Lower lobe of right lung (tissue), 2 donors: Measurements from ENCODE around the gene ZSCAN5B. TPM values are rescaled to one million over a fixed set of nuclear protein-coding genes. Genes with fewer than 3 reads are reported as not detected.
"Not testable (repeated sequence)": the region's sequence is repeated elsewhere in the genome, so short reads cannot be mapped to it uniquely, and the experiment has no call there.

Experiments used
- ATAC-seq, 2 donors: fragments of 200-7000 bp; cut with Tn5 transposase; one replicate each; pipeline ENCODE4 v1.9.1; 2020 to 2022; ENCODE audit warnings: mild to moderate bottlenecking in 2 of 2, moderate library complexity in 2 of 2
- DNase-seq: peaks from one replicate; pipeline ENCODE4 v3.0.0-alpha.2; 2020
- H3K27ac ChIP-seq: fragments of 200-600 bp; one replicate; pipeline ENCODE4 v1.8.0; 2022
- H3K27me3 ChIP-seq: fragments of 200-600 bp; one replicate; pipeline ENCODE4 v1.8.0; 2022; ENCODE audit warnings: low read depth
- H3K36me3 ChIP-seq: fragments of 200-600 bp; one replicate; pipeline ENCODE4 v1.8.0; 2022; ENCODE audit warnings: mild to moderate bottlenecking
- H3K4me1 ChIP-seq: fragments of 200-600 bp; one replicate; pipeline ENCODE4 v1.8.0; 2022
- H3K4me3 ChIP-seq: fragments of 200-600 bp; one replicate; pipeline ENCODE4 v1.8.0; 2022; ENCODE audit warnings: mild to moderate bottlenecking
- H3K9me3 ChIP-seq: fragments of 200-600 bp; one replicate; pipeline ENCODE4 v1.8.0; 2022
- CTCF ChIP-seq: fragments of 200-600 bp; IDR thresholded peaks from one replicate; pipeline ENCODE4 v1.8.0; 2022; ENCODE audit warnings: antibody characterized with exemption, mild to moderate bottlenecking
- intact Hi-C: fragments of 100-400 bp; cut with DNase I; formaldehyde crosslinking; loops from one replicate; pipeline ENCODE4 v1.11.0; 2022
- total RNA-seq: library from RNA; stranded (reverse); fragmentation: NEBNext Ultra II Directional; extraction: Animal tissue kit (Norgen Biotek cat#: 25700); gene quantifications from one replicate; pipeline ENCODE4 v1.2.1, GENCODE V29; 2021
- donor health status: DM: no; HTN: yes; CAD: no; lungs with severe emphysema.

ZSCAN5B gene
- total RNA-seq, 1 donor from 2014 or later, result not detected

GRCh38 chr19:56189785-56190184, 7.8 kb downstream of the ZSCAN5B start:
- no peak for DNase-seq
- Histone ChIP-seq H3K4me3 (no peak overlapping the region), H3K4me1 (no peaks in the 10 kb centered on the region), H3K27me3 (no peaks in the 10 kb centered on the region), H3K36me3 (no peaks in the 10 kb centered on the region), H3K9me3 (no peaks in the 10 kb centered on the region), H3K27ac (no peak overlapping the region)
- no peak for TF ChIP-seq CTCF
- intact Hi-C loops, result loop anchor here (10.0 kb wide), 1 partner anchor 115 kb away; no protein-coding TSS in a partner anchor
- ATAC-seq, result no peak

- intact Hi-C loops, result no loop called here
- Histone ChIP-seq H3K4me1 (no peaks in the 10 kb centered on the region), H3K27me3 (peaks cover 13% of the 10 kb centered on the region), H3K9me3 (no peaks in the 10 kb centered on the region), H3K4me3 (no peak overlapping the region), H3K27ac (no peak overlapping the region), H3K36me3 (no peaks in the 10 kb centered on the region)
- TF ChIP-seq CTCF, result no peak
- ATAC-seq (no peak), DNase-seq (no peak)
These were observed 19.9 kb downstream of the ZSCAN5B start for GRCh38 chr19:56177564-56178243.

GRCh38 chr19:56176881-56177280, 20.7 kb downstream of the ZSCAN5B start:
- H3K27ac ChIP-seq, result no peak overlapping the region
- H3K36me3 ChIP-seq, result no peaks in the 10 kb centered on the region
- H3K4me3 ChIP-seq, result no peak overlapping the region
- DNase-seq (no peak), ATAC-seq (no peak)
- H3K9me3 ChIP-seq, result no peaks in the 10 kb centered on the region
- peaks cover under 1% of the 10 kb centered on the region for H3K4me1 ChIP-seq
- intact Hi-C loops, result no loop called here
- H3K27me3 ChIP-seq, result peaks cover 13% of the 10 kb centered on the region
- no peak for TF ChIP-seq CTCF

GRCh38 chr19:56176310-56176709, 21.3 kb downstream of the ZSCAN5B start:
- H3K27me3 ChIP-seq, result peaks cover 13% of the 10 kb centered on the region
- H3K4me1 ChIP-seq, H3K27ac ChIP-seq, intact Hi-C loops, H3K36me3 ChIP-seq, DNase-seq, ATAC-seq, H3K9me3 ChIP-seq, H3K4me3 ChIP-seq: not testable (repeated sequence)

- intact Hi-C loops, H3K27ac ChIP-seq, H3K9me3 ChIP-seq, H3K4me1 ChIP-seq, DNase-seq, ATAC-seq, H3K36me3 ChIP-seq, H3K4me3 ChIP-seq: not testable (repeated sequence)
- H3K27me3 ChIP-seq, result peaks cover 13% of the 10 kb centered on the region
These were observed 21.7 kb downstream of the ZSCAN5B start, which contains the start of gene GALP for GRCh38 chr19:56175861-56176307. GALP (plus strand) TSS chr19:56176008; CDS start chr19:56177109, 1,101 bp downstream.

- DNase-seq (no peak), ATAC-seq (no peak)
- TF ChIP-seq CTCF, result no peak
- Histone ChIP-seq H3K4me3 (no peak overlapping the region), H3K4me1 (peaks cover 8% of the 10 kb centered on the region), H3K27ac (no peak overlapping the region), H3K36me3 (no peaks in the 10 kb centered on the region), H3K9me3 (no peaks in the 10 kb centered on the region), H3K27me3 (peaks cover 13% of the 10 kb centered on the region)
- intact Hi-C loops, result no loop called here
These were observed 23.0 kb downstream of the ZSCAN5B start for GRCh38 chr19:56174550-56174949.
